Loucy (cell line): ENCODE measurements around the gene FRAS1.

Source experiments
- EZH2phosphoT487 ChIP-seq: fragments of 200-600 bp; IDR thresholded peaks from 2 replicates; pipeline ENCODE4 v1.6.1; 2018; ENCODE audit warnings: antibody characterized with exemption, mild to moderate bottlenecking, moderate library complexity, borderline replicate concordance
- TF ChIP-seq, protein P1 (sequence below): fragments of 200-600 bp; sonication (generic); conservative IDR thresholded peaks from 2 replicates; pipeline ENCODE4 v1.5.1; 2014; ENCODE audit warnings: mild to moderate bottlenecking, antibody characterized with exemption, low read length

GRCh38 chr4:78533854-78534253, 476.7 kb downstream of the FRAS1 start:
- TF ChIP-seq, protein P1, sequence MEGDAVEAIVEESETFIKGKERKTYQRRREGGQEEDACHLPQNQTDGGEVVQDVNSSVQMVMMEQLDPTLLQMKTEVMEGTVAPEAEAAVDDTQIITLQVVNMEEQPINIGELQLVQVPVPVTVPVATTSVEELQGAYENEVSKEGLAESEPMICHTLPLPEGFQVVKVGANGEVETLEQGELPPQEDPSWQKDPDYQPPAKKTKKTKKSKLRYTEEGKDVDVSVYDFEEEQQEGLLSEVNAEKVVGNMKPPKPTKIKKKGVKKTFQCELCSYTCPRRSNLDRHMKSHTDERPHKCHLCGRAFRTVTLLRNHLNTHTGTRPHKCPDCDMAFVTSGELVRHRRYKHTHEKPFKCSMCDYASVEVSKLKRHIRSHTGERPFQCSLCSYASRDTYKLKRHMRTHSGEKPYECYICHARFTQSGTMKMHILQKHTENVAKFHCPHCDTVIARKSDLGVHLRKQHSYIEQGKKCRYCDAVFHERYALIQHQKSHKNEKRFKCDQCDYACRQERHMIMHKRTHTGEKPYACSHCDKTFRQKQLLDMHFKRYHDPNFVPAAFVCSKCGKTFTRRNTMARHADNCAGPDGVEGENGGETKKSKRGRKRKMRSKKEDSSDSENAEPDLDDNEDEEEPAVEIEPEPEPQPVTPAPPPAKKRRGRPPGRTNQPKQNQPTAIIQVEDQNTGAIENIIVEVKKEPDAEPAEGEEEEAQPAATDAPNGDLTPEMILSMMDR, result no peak
- no peak for TF ChIP-seq EZH2phosphoT487
